NB4 (cell line): ENCODE measurements around the gene HEMK1.

Source experiments
- CTCF ChIP-seq: IDR thresholded peaks from one replicate; pipeline ENCODE4 v1.5.1; 2012; ENCODE audit warnings: low read depth, low read length
- POLR2A ChIP-seq: IDR thresholded peaks from 2 replicates; pipeline ENCODE4 v1.6.1; 2011; ENCODE audit warnings: mild to moderate bottlenecking; ENCODE audit not compliant: insufficient read length; ENCODE audit errors: extremely low read depth

GRCh38 chr3:50609763-50610085 is 40.4 kb downstream of the HEMK1 start:
- TF ChIP-seq POLR2A (no peak), CTCF (no peak)
